ENCODE measurements around the gene BICD2. TPM values are rescaled to one million over a fixed set of nuclear protein-coding genes. Genes with fewer than 3 reads are reported as not detected.

The BICD2 gene
- total and polyA plus RNA-seq, 2 of the 8 experiments (the other 6 are each of a cell fraction or from before 2014, with no cell fraction given) = 6.6 to 22.8 TPM

DNA sequence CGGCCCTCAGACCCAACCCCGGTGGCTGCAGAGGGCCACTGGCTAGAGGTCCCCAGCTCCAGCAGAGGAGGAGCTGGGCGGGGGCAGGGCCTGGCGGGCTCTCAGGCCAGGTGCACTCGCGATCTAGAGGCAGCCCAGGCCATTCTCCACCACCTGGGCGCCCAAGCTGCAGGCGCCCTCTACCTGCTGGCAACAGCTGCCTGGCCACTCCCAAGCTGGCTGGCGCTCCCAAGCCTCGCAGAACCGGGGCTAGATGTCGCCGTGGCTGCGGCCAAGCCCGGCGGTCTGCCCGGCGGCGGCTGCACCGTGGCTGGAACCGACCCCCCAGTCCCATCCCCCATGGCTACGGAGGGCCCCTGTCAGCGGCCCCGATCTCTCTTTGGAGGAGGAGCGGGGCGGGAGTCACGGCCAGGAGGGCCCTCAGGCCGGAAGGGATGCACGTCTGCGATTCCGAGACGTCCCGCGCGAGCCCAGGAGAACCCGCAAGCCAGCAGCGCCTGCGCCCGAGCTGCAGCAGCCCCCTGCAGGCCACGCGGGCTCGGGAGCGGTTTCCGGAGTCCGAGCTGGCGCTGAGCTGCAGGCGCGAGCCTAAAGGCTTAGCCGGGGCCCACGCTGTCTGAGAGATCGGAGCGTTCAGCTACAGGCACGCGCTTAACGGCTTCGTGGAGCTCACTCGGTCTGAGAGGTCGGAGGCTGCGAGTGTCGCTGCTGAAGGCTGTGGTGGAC, 44.3 kb upstream of the BICD2 start (continued):
- 0 out of 2 replicates have a peak, but pooled peaks have one; percentile 8 for TF ChIP-seq TAF1 (IDR thresholded peaks at IDR 0.05; ENCODE audit: low read depth, low read length)
- no peak for TF ChIP-seq JUND (IDR thresholded peaks at IDR 0.05; ENCODE audit: low read length)
- no peak for TF ChIP-seq SIX5 (IDR thresholded peaks at IDR 0.05; ENCODE audit: low read depth, low read length)
- TF ChIP-seq KDM4A (IDR thresholded peaks at IDR 0.05; ENCODE audit: low read depth, low read length, severe bottlenecking) = peak; percentile 85
- no peak for TF ChIP-seq GTF2F1 (IDR thresholded peaks at IDR 0.05; ENCODE audit: borderline replicate concordance, low read depth, low read length)
- TF ChIP-seq TBP (IDR thresholded peaks at IDR 0.05; ENCODE audit: low read depth, low read length) = peak; percentile 28; the same call in 1 of the 2 replicates
- TF ChIP-seq HDAC6 (IDR thresholded peaks at IDR 0.05; ENCODE audit: low read depth, low read length) = no peak
- TF ChIP-seq SP4 (IDR thresholded peaks at IDR 0.05; ENCODE audit: low read length) = no peak
- TF ChIP-seq ATF2 (IDR thresholded peaks at IDR 0.05; ENCODE audit: low read length) = no peak
- no peak for TF ChIP-seq SRF (IDR thresholded peaks at IDR 0.05; ENCODE audit: low read depth, low read length)
- TF ChIP-seq, protein P1, sequence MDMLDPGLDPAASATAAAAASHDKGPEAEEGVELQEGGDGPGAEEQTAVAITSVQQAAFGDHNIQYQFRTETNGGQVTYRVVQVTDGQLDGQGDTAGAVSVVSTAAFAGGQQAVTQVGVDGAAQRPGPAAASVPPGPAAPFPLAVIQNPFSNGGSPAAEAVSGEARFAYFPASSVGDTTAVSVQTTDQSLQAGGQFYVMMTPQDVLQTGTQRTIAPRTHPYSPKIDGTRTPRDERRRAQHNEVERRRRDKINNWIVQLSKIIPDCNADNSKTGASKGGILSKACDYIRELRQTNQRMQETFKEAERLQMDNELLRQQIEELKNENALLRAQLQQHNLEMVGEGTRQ (IDR thresholded peaks at IDR 0.05; ENCODE audit: low read length) = no peak
- TF ChIP-seq NRF1 (IDR thresholded peaks at IDR 0.05; ENCODE audit: low read depth, low read length) = peak; percentile 6; the same call in 1 of the 2 replicates
- no peak for TF ChIP-seq RBBP5 (IDR thresholded peaks at IDR 0.05; ENCODE audit: borderline replicate concordance, low read depth, low read length)

All from H1 (cell line).